Measurements from ENCODE around the gene AREG. TPM values are rescaled to one million over a fixed set of nuclear protein-coding genes. Genes with fewer than 3 reads are reported as not detected.

AREG gene
- total RNA-seq, 1 experiment from 2014 or later: 0.33 TPM

GRCh38 chr4:74464291-74464690 is 19.4 kb downstream of the AREG start (continued):
- TF ChIP-seq AR (CRISPR knock-in tag; IDR thresholded peaks at IDR 0.05): no peak

DNA sequence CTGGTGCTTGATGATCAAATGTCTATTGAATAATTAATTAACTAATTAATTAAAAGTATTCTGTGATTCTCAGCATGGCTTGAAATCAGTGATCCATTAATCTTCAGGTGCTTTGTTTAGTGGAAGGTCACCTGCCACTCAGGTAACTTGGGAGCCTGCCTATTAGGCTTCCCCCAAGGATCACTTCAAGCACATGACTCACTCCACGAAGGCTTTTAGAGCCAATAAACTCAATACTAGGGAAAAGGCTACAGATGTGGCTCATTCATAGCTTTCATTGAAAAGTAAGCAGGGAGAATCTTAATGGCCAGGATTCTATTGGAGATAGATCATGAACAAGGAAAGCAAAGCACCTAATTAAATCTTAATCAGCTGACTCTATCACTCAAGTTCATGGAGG is 21.3 kb downstream of the AREG start:
- ChIA-PET CTCF (no interaction called here), POLR2A (no interaction called here)
- Mint-ChIP-seq H3K27me3 (ENCODE audit: low read depth) (no peaks in the 10 kb centered on the region), H3K4me3 (no peak overlapping the region), H3K4me1 (peaks cover 2% of the 10 kb centered on the region), H3K36me3 (no peaks in the 10 kb centered on the region), H3K9me3 (no peaks in the 10 kb centered on the region), H3K27ac (no peak overlapping the region)
- TF ChIP-seq ATF3 (CRISPR knock-in tag; conservative IDR thresholded peaks at IDR 0.05) (no peak), TEAD1 (CRISPR knock-in tag; IDR thresholded peaks at IDR 0.05) (no peak), SMAD3 (CRISPR knock-in tag; IDR thresholded peaks at IDR 0.05; ENCODE audit: borderline replicate concordance) (no peak), ZNF219 (CRISPR knock-in tag; IDR thresholded peaks at IDR 0.05; ENCODE audit: borderline replicate concordance) (no peak), GABPB1 (CRISPR knock-in tag; IDR thresholded peaks at IDR 0.05) (no peak), GTF2I (CRISPR knock-in tag; conservative IDR thresholded peaks at IDR 0.05) (no peak), ARID4B (CRISPR knock-in tag; IDR thresholded peaks at IDR 0.05; ENCODE audit: borderline replicate concordance) (no peak), SP1 (CRISPR knock-in tag; conservative IDR thresholded peaks at IDR 0.05) (no peak), NR3C1 (CRISPR knock-in tag; conservative IDR thresholded peaks at IDR 0.05; ENCODE audit: low read depth) (no peak), TCF7 (CRISPR knock-in tag; IDR thresholded peaks at IDR 0.05; ENCODE audit: low read depth) (no peak), AR (CRISPR knock-in tag; IDR thresholded peaks at IDR 0.05) (no peak), NR1H2 (CRISPR knock-in tag; IDR thresholded peaks at IDR 0.05) (no peak), ZNF121 (CRISPR knock-in tag; IDR thresholded peaks at IDR 0.05) (no peak), NFE2L1 (CRISPR knock-in tag; IDR thresholded peaks at IDR 0.05) (no peak), FOXP1 (CRISPR knock-in tag; IDR thresholded peaks at IDR 0.05; ENCODE audit: borderline replicate concordance) (no peak), ZBTB21 (CRISPR knock-in tag; IDR thresholded peaks at IDR 0.05; ENCODE audit: borderline replicate concordance) (no peak), ZNF317 (CRISPR knock-in tag; IDR thresholded peaks at IDR 0.05; ENCODE audit: borderline replicate concordance, low read depth) (no peak), FOXK1 (CRISPR knock-in tag; IDR thresholded peaks at IDR 0.05) (no peak), MYBL2 (CRISPR knock-in tag; IDR thresholded peaks at IDR 0.05) (no peak), ERG (CRISPR knock-in tag; IDR thresholded peaks at IDR 0.05) (no peak)
- DNase-seq (ENCODE audit: low spot score): no peak
- ATAC-seq: no peak

Data from WTC11 (cell line).